GM10266 (cell line): Measurements from ENCODE around the gene ZNF804A.

Experiments used
- DNase-seq: peaks from one replicate; pipeline ENCODE4 v3.0.0; 2012; ENCODE audit errors: extremely low spot score
- CTCF ChIP-seq: IDR thresholded peaks from 2 replicates; pipeline ENCODE4 v1.5.1; 2012; ENCODE audit warnings: mild to moderate bottlenecking, low read depth; ENCODE audit not compliant: control insufficient read depth, insufficient read depth; ENCODE audit errors: missing control alignments

The ZNF804A gene

DNA sequence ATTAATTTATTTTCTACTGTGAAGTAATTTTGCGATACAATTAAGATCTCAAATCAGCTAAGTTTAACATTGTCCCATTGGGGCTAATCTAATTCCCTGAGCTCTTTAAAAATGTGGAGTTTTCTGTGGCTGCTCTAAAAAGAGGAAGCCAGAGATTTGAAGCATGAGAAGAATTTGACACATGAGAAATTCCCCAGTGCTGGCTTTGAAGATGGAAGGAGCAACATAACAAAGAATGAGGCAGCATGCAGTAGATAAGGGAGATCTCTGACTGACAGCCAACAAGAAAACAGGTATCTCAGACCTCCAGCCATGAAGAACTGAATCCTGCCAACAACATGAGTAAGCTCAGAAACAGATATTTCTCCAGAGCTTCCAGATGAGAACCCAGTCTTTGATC, 308.4 kb downstream of the ZNF804A start:
- DNase-seq = no peak
- no peak for TF ChIP-seq CTCF

GRCh38 chr2:184908966-184909365, 310.6 kb downstream of the ZNF804A start:
- no peak for TF ChIP-seq CTCF
- no peak for DNase-seq

DNA sequence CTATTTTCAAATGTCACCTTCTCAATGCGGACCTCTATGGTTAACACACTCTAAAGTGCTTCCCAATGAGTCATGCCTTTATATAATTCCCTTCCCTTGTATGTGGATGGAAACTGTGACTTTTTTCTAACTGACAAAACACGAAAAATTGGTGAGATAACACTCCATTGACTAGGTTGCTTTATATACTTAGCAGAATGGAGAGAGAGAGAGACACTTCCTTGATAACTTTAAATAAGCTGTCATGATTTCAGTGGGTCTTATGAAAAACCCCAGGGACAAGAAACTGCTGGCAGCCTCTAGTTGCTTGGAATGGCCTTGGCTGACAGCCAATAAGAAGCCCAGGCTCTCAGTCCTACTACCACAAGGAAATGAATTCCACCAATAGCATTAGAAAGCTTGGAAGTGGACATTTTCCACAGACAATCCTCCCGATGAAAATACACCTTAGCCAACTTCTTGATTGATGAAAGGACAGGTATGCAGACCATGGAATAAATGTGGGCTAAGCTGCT, 322.2 kb downstream of the ZNF804A start:
- TF ChIP-seq CTCF = no peak
- no peak for DNase-seq

DNA sequence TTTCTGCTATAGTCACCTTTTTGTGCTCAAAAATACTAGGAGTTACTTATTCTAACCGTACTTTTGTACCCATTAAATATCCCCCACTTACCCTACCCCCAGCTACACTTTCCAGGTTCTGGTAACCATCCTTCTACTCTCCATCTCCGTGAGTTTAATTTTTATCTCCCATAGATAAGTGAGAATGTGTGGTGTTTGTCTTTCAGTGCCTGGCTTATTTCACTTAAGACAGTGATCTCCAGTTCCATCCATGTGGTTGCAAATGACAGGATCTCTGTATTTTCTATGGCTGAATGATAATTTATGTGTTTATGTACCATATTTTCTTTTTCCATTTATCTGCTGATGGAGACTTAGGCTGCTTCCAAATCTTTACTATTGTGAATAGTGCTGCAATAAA, 323.3 kb downstream of the ZNF804A start:
- no peak for DNase-seq

GRCh38 chr2:184923751-184924150, 325.4 kb downstream of the ZNF804A start:
- DNase-seq = no peak
- no peak for TF ChIP-seq CTCF

More for the DNA sequence above, 323.3 kb downstream of the ZNF804A start:
- TF ChIP-seq CTCF = no peak

DNA sequence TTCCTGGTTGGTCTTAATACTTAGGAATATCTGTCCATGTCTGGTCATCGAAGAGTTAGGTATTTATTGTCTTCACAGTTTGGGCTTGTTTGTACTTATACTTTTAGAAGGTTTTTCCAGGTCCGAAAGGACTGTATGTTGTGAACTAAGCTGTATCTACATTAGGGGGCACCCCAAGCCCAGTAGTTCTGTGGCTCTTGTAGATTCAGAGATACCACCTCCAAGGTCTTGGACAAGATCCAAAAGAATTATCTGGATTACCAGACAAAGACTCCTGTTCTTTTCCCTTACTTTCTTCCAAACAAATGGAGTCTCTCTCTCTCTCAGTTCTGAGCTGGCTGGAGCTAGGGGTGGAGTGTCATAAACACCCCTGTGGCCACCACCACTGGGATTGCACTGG, 328.7 kb downstream of the ZNF804A start:
- no peak for TF ChIP-seq CTCF
- no peak for DNase-seq

DNA sequence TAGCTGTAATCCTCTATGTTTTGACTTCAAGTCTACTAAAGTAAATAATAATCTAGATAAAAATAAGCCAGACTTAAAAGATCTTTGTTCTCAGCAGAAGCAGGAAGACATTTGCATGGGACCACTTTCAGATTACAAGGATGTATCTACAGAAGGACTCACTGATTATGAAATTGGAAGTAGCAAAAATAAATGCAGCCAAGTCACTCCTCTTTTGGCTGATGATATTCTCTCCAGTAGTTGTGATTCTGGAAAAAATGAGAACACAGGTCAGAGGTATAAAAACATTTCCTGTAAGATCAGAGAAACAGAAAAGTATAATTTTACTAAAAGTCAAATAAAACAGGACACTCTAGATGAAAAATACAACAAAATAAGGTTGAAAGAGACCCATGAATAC, 338.4 kb downstream of the ZNF804A start:
- no peak for TF ChIP-seq CTCF
- DNase-seq = no peak
